ENCODE data around the gene OR1I1.
"Not testable (repeated sequence)": the region's sequence is repeated elsewhere in the genome, so short reads cannot be mapped to it uniquely, and the experiment has no call there.

OR1I1 gene

GRCh38 chr19:15093001-15093400, 11.0 kb downstream of the OR1I1 start:
- DNase-seq (ENCODE audit: low read depth in 1 of 2, low spot score in 1 of 2): no peak
- Histone ChIP-seq H3K27ac (replicated peaks) (no peak overlapping the region), H3K4me3 (replicated peaks; ENCODE audit: insufficient read depth, low read length) (no peak overlapping the region), H3K27me3 (ENCODE audit: insufficient read depth, poor library complexity, severe bottlenecking) (no peaks in the 10 kb centered on the region)
- TF ChIP-seq SPI1 (IDR thresholded peaks at IDR 0.05; ENCODE audit: borderline replicate concordance, low read depth) (no peak), REST (IDR thresholded peaks at IDR 0.05; ENCODE audit: insufficient replicate concordance, low read depth) (no peak), GABPA (IDR thresholded peaks at IDR 0.05; ENCODE audit: low read depth) (no peak), CTCF (IDR thresholded peaks at IDR 0.05; ENCODE audit: insufficient read depth, low read length) (no peak), POLR2AphosphoS5 (IDR thresholded peaks at IDR 0.05; ENCODE audit: low read depth) (no peak)

GRCh38 chr19:15096223-15096622, 14.2 kb downstream of the OR1I1 start:
- Histone ChIP-seq H3K4me3 (replicated peaks; ENCODE audit: insufficient read depth, low read length) (no peak overlapping the region), H3K27me3 (ENCODE audit: insufficient read depth, poor library complexity, severe bottlenecking) (no peaks in the 10 kb centered on the region), H3K27ac (replicated peaks) (no peak overlapping the region)
- no peak for DNase-seq (ENCODE audit: low read depth in 1 of 2, low spot score in 1 of 2)
- TF ChIP-seq POLR2AphosphoS5 (IDR thresholded peaks at IDR 0.05; ENCODE audit: low read depth) (no peak), REST (IDR thresholded peaks at IDR 0.05; ENCODE audit: insufficient replicate concordance, low read depth) (no peak), CTCF (IDR thresholded peaks at IDR 0.05; ENCODE audit: insufficient read depth, low read length) (no peak), SPI1 (IDR thresholded peaks at IDR 0.05; ENCODE audit: borderline replicate concordance, low read depth) (no peak), GABPA (IDR thresholded peaks at IDR 0.05; ENCODE audit: low read depth) (no peak)

- H3K4me3 ChIP-seq (replicated peaks; ENCODE audit: insufficient read depth, low read length); DNase-seq (ENCODE audit: low read depth in 1 of 2, low spot score in 1 of 2); H3K27me3 ChIP-seq (ENCODE audit: insufficient read depth, poor library complexity, severe bottlenecking); H3K27ac ChIP-seq (replicated peaks): not testable (repeated sequence)
Observed at GRCh38 chr19:15097980-15098379, 16.0 kb downstream of the OR1I1 start.

- DNase-seq (ENCODE audit: low read depth in 1 of 2, low spot score in 1 of 2): no peak
- TF ChIP-seq SPI1 (IDR thresholded peaks at IDR 0.05; ENCODE audit: borderline replicate concordance, low read depth) (no peak), REST (IDR thresholded peaks at IDR 0.05; ENCODE audit: insufficient replicate concordance, low read depth) (no peak), POLR2AphosphoS5 (IDR thresholded peaks at IDR 0.05; ENCODE audit: low read depth) (no peak), CTCF (IDR thresholded peaks at IDR 0.05; ENCODE audit: insufficient read depth, low read length) (no peak), GABPA (IDR thresholded peaks at IDR 0.05; ENCODE audit: low read depth) (no peak)
- no peaks in the 10 kb centered on the region for H3K27me3 ChIP-seq (ENCODE audit: insufficient read depth, poor library complexity, severe bottlenecking)
- no peak overlapping the region for H3K4me3 ChIP-seq (replicated peaks; ENCODE audit: insufficient read depth, low read length)
- no peak overlapping the region for H3K27ac ChIP-seq (replicated peaks)
Observed at GRCh38 chr19:15098460-15098859, 16.4 kb downstream of the OR1I1 start.
